Activated CD4-positive, alpha-beta memory T cell treated with anti-CD3 and anti-CD28 coated beads for 36 hours (primary cell): Measurements from ENCODE around the gene MRPL50. TPM values are rescaled to one million over a fixed set of nuclear protein-coding genes. Genes with fewer than 3 reads are reported as not detected.

Experiments used
- CTCF ChIA-PET: fragments of 350-600 bp; sonication (Branson Sonifier 250); formaldehyde crosslinking; loops from one replicate; lab custom pipeline; 2021; ENCODE audit warnings: antibody characterized with exemption, inconsistent platforms; lab: Charles Lee
- POLR2A ChIA-PET: fragments of 350-600 bp; sonication (Branson Sonifier 250); formaldehyde crosslinking; loops from one replicate; lab custom pipeline; 2021; ENCODE audit warnings: antibody characterized with exemption; lab: Charles Lee
- DNase-seq: peaks from one replicate; pipeline ENCODE4 v3.0.0-alpha.2; 2020
- H3K27ac Mint-ChIP-seq: one replicate; pipeline ENCODE4 v1.8.0; 2021; ENCODE audit warnings: mixed read lengths
- H3K27me3 Mint-ChIP-seq: one replicate; pipeline ENCODE4 v1.8.0; 2021; ENCODE audit warnings: mixed read lengths
- H3K36me3 Mint-ChIP-seq: one replicate; pipeline ENCODE4 v1.8.0; 2021; ENCODE audit warnings: mixed read lengths
- H3K4me1 Mint-ChIP-seq: one replicate; pipeline ENCODE4 v1.8.0; 2021; ENCODE audit warnings: low read depth, mixed read lengths
- H3K4me3 Mint-ChIP-seq: one replicate; pipeline ENCODE4 v1.8.0; 2021; ENCODE audit warnings: mild to moderate bottlenecking, mixed read lengths
- H3K9me3 Mint-ChIP-seq: one replicate; pipeline ENCODE4 v1.8.0; 2021; ENCODE audit warnings: mixed read lengths
- intact Hi-C: fragments of 100-400 bp; cut with micrococcal nuclease; formaldehyde crosslinking; loops from one replicate; pipeline ENCODE4 v1.15.1; 2023
- total RNA-seq, 2 experiments: library from RNA; stranded (reverse); gene quantifications; one replicate each; pipeline ENCODE4 v1.2.3, GENCODE V29; 2021

Gene MRPL50
- total RNA-seq, 2 experiments from 2014 or later = 13.3 to 13.4 TPM

- peaks cover 4% of the 10 kb centered on the region for H3K27me3 Mint-ChIP-seq
- intact Hi-C loops = no loop called here
- no peak for DNase-seq
- H3K9me3 Mint-ChIP-seq = no peaks in the 10 kb centered on the region
- no peaks in the 10 kb centered on the region for H3K4me1 Mint-ChIP-seq
- H3K27ac Mint-ChIP-seq = no peak overlapping the region
- H3K4me3 Mint-ChIP-seq = no peak overlapping the region
- ChIA-PET POLR2A (no interaction called here), CTCF (no interaction called here)
- no peaks in the 10 kb centered on the region for H3K36me3 Mint-ChIP-seq
These were observed 45.4 kb downstream of the MRPL50 start for GRCh38 chr9:101352892-101353463.

- Mint-ChIP-seq H3K36me3 (no peaks in the 10 kb centered on the region), H3K4me3 (no peak overlapping the region), H3K9me3 (no peaks in the 10 kb centered on the region), H3K27me3 (peaks cover 8% of the 10 kb centered on the region), H3K27ac (no peak overlapping the region), H3K4me1 (no peaks in the 10 kb centered on the region)
- ChIA-PET POLR2A (no interaction called here), CTCF (interaction anchor here (0.8 kb wide), 1 partner anchor 39 kb away, joined by 3 read pairs; no protein-coding TSS in a partner anchor)
- intact Hi-C loops = no loop called here
- no peak for DNase-seq
These were observed 48.1 kb downstream of the MRPL50 start for GRCh38 chr9:101350285-101350684.

- no peak overlapping the region for H3K4me3 Mint-ChIP-seq
- peaks cover 10% of the 10 kb centered on the region for H3K27me3 Mint-ChIP-seq
- H3K27ac Mint-ChIP-seq = no peak overlapping the region
- ChIA-PET POLR2A (no interaction called here), CTCF (no interaction called here)
- no peaks in the 10 kb centered on the region for H3K4me1 Mint-ChIP-seq
- no peaks in the 10 kb centered on the region for H3K9me3 Mint-ChIP-seq
- intact Hi-C loops = no loop called here
- no peak for DNase-seq
- no peaks in the 10 kb centered on the region for H3K36me3 Mint-ChIP-seq
These were observed 55.8 kb downstream of the MRPL50 start for GRCh38 chr9:101342595-101342994.

- intact Hi-C loops = no loop called here
- Mint-ChIP-seq H3K27ac (no peak overlapping the region), H3K36me3 (no peaks in the 10 kb centered on the region), H3K4me3 (no peak overlapping the region), H3K27me3 (peaks cover 13% of the 10 kb centered on the region), H3K4me1 (no peaks in the 10 kb centered on the region), H3K9me3 (no peaks in the 10 kb centered on the region)
- CTCF ChIA-PET = no interaction called here
- POLR2A ChIA-PET = interaction anchor here (1.0 kb wide), 1 partner anchor 12 kb away, joined by 3 read pairs; no protein-coding TSS in a partner anchor
- DNase-seq = no peak
These were observed 56.5 kb downstream of the MRPL50 start for GRCh38 chr9:101341958-101342357.

Other genes with a start within 250 kb of the MRPL50 start
- not detected for gene BAAT, start 13.6 kb downstream of the MRPL50 start, total RNA-seq
- 10 to 100 TPM; 10.2 to 10.6 TPM for gene ZNF189, start 233 bp upstream of the MRPL50 start, total RNA-seq
- not detected for gene ALDOB, start 37.2 kb upstream of the MRPL50 start, total RNA-seq
- gene RNF20, start 135.2 kb upstream of the MRPL50 start, total RNA-seq = 10 to 100 TPM; 36.1 to 37.5 TPM
- gene PPP3R2, start 196.4 kb upstream of the MRPL50 start, total RNA-seq = not detected